ENCODE results near the gene IFNAR2. TPM values are rescaled to one million over a fixed set of nuclear protein-coding genes. Genes with fewer than 3 reads are reported as not detected.

The IFNAR2 gene
- total and polyA plus RNA-seq, 2 experiments from 2014 or later = 16.8 to 18.2 TPM

DNA sequence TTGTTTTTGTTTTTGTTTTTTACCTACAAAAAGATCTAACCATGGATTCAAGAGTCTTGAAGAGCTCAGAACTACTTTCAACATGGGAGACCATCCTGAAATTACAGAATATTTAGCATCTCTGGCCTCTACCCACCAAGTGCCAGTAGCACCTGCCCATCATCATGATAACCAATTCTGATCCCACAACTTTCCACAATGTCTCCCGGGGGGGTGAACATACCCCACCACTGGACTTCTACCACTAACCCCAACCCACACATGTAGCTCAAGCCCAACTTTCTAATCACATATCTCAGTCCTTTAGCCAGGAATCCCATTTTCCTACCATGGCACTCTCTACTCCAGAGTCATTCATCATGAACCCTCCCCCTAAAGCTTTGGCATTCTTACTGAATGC lies 15.7 kb upstream of the IFNAR2 start (continued):
- no peak for TF ChIP-seq ZNF462 (CRISPR knock-in tag; IDR thresholded peaks at IDR 0.05)
- TF ChIP-seq POLR2AphosphoS5 (IDR thresholded peaks at IDR 0.05; ENCODE audit: low read depth) = no peak
- no peak for TF ChIP-seq CREB1 (CRISPR knock-in tag; IDR thresholded peaks at IDR 0.05; ENCODE audit: low read depth)
- no peak for TF ChIP-seq JUNB (IDR thresholded peaks at IDR 0.05; ENCODE audit: unreplicated experiment)
- TF ChIP-seq, protein P1, sequence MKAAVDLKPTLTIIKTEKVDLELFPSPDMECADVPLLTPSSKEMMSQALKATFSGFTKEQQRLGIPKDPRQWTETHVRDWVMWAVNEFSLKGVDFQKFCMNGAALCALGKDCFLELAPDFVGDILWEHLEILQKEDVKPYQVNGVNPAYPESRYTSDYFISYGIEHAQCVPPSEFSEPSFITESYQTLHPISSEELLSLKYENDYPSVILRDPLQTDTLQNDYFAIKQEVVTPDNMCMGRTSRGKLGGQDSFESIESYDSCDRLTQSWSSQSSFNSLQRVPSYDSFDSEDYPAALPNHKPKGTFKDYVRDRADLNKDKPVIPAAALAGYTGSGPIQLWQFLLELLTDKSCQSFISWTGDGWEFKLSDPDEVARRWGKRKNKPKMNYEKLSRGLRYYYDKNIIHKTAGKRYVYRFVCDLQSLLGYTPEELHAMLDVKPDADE (IDR thresholded peaks at IDR 0.05) = no peak
- no peak for TF ChIP-seq EZH2phosphoT487 (IDR thresholded peaks at IDR 0.05; ENCODE audit: unreplicated experiment)
- TF ChIP-seq EZH2 (IDR thresholded peaks at IDR 0.05; ENCODE audit: low read depth, unreplicated experiment) = no peak

DNA sequence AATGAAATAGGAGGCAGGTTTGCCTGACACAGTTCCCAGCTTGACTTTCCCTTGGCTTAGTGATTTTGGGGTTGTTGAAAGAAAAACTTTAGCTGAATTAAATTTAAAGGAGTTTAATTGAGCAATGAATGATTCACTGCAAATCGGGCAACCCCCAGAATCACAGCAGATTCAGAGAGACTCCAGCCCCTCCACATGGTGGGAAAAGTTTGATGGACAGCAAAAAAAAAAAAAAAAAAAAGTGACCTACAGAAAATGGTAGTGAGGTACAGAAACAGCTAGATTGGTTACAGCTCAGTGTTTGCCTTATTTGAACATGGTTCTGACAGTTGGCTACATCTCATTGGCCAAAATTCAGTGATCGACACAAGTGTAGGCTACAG lies 12.6 kb upstream of the IFNAR2 start:
- ATAC-seq = no peak
- Histone ChIP-seq H3K4me2 (no peak overlapping the region), H2AFZ (0 out of 2 replicates have a peak overlapping the region, but pooled peaks have one; percentile 15), H3K4me3 (no peak overlapping the region), H3K4me1 (ENCODE audit: insufficient read depth) (peaks cover 9% of the 10 kb centered on the region), H3K27me3 (ENCODE audit: insufficient read depth) (0 out of 2 replicates have a peak, but pooled peaks cover 3% of the 10 kb centered on the region), H3K27ac (ENCODE audit: low read depth) (no peak overlapping the region), H4K20me1 (replicated peaks; ENCODE audit: insufficient read depth) (no peaks in the 10 kb centered on the region), H3K79me2 (replicated peaks; ENCODE audit: insufficient read depth) (no peaks in the 10 kb centered on the region), H3K9me2 (ENCODE audit: insufficient read depth) (peaks cover 18% of the 10 kb centered on the region), H3K36me3 (ENCODE audit: insufficient read depth) (no peaks in the 10 kb centered on the region), H3F3A (replicated peaks; ENCODE audit: low read depth) (no peaks in the 10 kb centered on the region)
- TF ChIP-seq EZH2phosphoT487 (IDR thresholded peaks at IDR 0.05; ENCODE audit: unreplicated experiment) (no peak), ZNF114 (CRISPR knock-in tag; IDR thresholded peaks at IDR 0.05) (no peak)
- Mint-ChIP-seq H3K36me3 (ENCODE audit: low read depth) (no peaks in the 10 kb centered on the region; the same call in 2 of the 3 replicates), H3K27ac (no peak overlapping the region), H3K9me3 (peaks cover 7% of the 10 kb centered on the region; the same call in 2 of the 3 replicates), H3K4me1 (peaks cover 19% of the 10 kb centered on the region), H3K4me3 (no peak overlapping the region), H3K27me3 (ENCODE audit: insufficient read depth, low read depth, poor library complexity) (peaks cover 5% of the 10 kb centered on the region)
- no peak for DNase-seq (ENCODE audit: low spot score)
